ENCODE measurements around the gene BMPER. TPM values are rescaled to one million over a fixed set of nuclear protein-coding genes. Genes with fewer than 3 reads are reported as not detected.

Gene BMPER
- total and polyA plus RNA-seq, 10 of the 15 experiments (the other 5 are each of a cell fraction or from before 2014, with no cell fraction given), result 0.02 to 0.08 TPM; not detected in 8

- ChIA-PET SMC1A (ENCODE audit: uncharacterized antibody, unreplicated experiment) (no interaction called here), CTCF (interaction anchor here (0.6 to 1.9 kb wide), 4 partner anchors 9 to 13 kb away, joined by 3 to 7 read pairs (median 4); no protein-coding TSS in a partner anchor), POLR2A (no interaction called here), RAD21 (ENCODE audit: unreplicated experiment) (no interaction called here)
- Histone ChIP-seq H3K79me2 (ENCODE audit: control insufficient read depth, insufficient read depth, low read length) (no peaks in the 10 kb centered on the region), H4K20me1 (ENCODE audit: control insufficient read depth, insufficient read depth) (no peaks in the 10 kb centered on the region), H3K4me1 (ENCODE audit: control insufficient read depth, insufficient read depth, low read length) (no peaks in the 10 kb centered on the region), H3K4me2 (ENCODE audit: control insufficient read depth, insufficient read depth) (no peak overlapping the region), H3K27me3 (replicated peaks in 1 of 2; ENCODE audit: control insufficient read depth in 2 of 2, insufficient read depth in 2 of 2, low read length in 1 of 2) (no peaks in the 10 kb centered on the region), H3K36me3 (ENCODE audit: control insufficient read depth in 2 of 2, insufficient read depth in 2 of 2, low read length in 1 of 2) (no peaks in the 10 kb centered on the region), H3K27ac (ENCODE audit: control insufficient read depth, insufficient read depth) (no peak overlapping the region), H3K4me3 (no peak overlapping the region), H3K9ac (ENCODE audit: control insufficient read depth, insufficient read depth, low read length) (no peak overlapping the region), H3K9me3 (replicated peaks; ENCODE audit: control insufficient read depth, insufficient read depth, low read length) (no peaks in the 10 kb centered on the region), H2AFZ (ENCODE audit: control insufficient read depth, low read depth, low read length) (no peak overlapping the region)
- no TSS peak for BruUV-seq (replicated peaks)
- in situ Hi-C loops (cut with MboI), result no loop called here
- 0% methylated on average over 1 of the region's 1 CpG for WGBS (ENCODE audit: insufficient coverage, insufficient replicate concordance, low lambda C conversion rate, missing lambda C conversion rate)
- intact Hi-C loops (cut with micrococcal nuclease; ENCODE audit: unreplicated experiment), result no loop called here
- FAIRE-seq, result no peak
- no peak for DNase-seq (ENCODE audit: low read depth, low spot score)
- TF ChIP-seq SMAD5 (IDR thresholded peaks at IDR 0.05; ENCODE audit: low read depth) (no peak), GATAD2B (conservative IDR thresholded peaks at IDR 0.05; ENCODE audit: low read depth) (no peak), PML (IDR thresholded peaks at IDR 0.05; ENCODE audit: low read length) (no peak), RCOR1 (conservative IDR thresholded peaks at IDR 0.05; ENCODE audit: low read depth, low read length) (no peak), ZNF384 (IDR thresholded peaks at IDR 0.05; ENCODE audit: borderline replicate concordance, low read depth, low read length) (no peak), RFX5 (IDR thresholded peaks at IDR 0.05; ENCODE audit: low read depth, low read length) (no peak)
- no peak for ATAC-seq
Observed at GRCh38 chr7:34145603-34146002, 240.3 kb downstream of the BMPER start.

DNA sequence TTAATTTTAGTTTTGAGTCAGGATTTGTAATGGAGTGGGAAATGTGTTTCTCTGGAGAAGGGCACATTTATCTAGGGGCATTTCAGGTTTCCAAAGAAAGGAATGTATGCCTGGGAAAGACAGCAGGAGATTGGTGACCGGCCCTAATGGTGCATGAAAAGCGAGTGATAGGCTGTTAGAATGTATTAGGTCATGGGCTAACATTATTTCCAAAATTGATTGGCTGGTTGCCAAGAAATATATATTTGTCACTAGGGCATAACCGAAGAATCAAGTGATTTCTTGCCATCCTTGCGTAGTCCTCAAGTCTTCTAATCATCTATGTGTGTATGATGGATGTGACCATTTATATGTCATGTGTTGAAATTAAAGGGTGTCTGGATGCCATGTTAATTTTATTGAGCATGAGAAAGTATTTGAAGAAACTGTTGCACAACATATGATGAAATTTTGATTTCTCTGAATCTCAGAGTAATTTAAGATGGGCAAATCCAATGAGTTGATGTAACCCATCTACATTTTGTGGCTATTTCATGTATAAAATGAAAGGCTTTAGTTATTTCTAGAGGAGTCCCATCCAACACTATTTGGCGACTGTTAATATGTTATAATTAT lies 248.4 kb downstream of the BMPER start:
- ATAC-seq (no peak), DNase-seq (ENCODE audit: low read depth, low spot score) (no peak), FAIRE-seq (no peak)
- WGBS (ENCODE audit: insufficient coverage, insufficient replicate concordance, low lambda C conversion rate, missing lambda C conversion rate), result 21% methylated on average over 5 of the region's 5 CpGs
- intact Hi-C loops (cut with micrococcal nuclease; ENCODE audit: unreplicated experiment) (no loop called here), in situ Hi-C loops (cut with MboI) (no loop called here)
- POLR2A ChIA-PET, result no interaction called here
- RAD21 ChIA-PET (ENCODE audit: unreplicated experiment), result no interaction called here
- no peak overlapping the region for H3K4me2 ChIP-seq (ENCODE audit: control insufficient read depth, insufficient read depth)
- H4K20me1 ChIP-seq (ENCODE audit: control insufficient read depth, insufficient read depth), result no peaks in the 10 kb centered on the region
- H3K79me2 ChIP-seq (ENCODE audit: control insufficient read depth, insufficient read depth, low read length), result no peaks in the 10 kb centered on the region
- BruUV-seq (replicated peaks), result no TSS peak
- CTCF ChIA-PET, result no interaction called here
- H3K36me3 ChIP-seq (ENCODE audit: control insufficient read depth in 2 of 2, insufficient read depth in 2 of 2, low read length in 1 of 2), result no peaks in the 10 kb centered on the region
- no peaks in the 10 kb centered on the region for H3K4me1 ChIP-seq (ENCODE audit: control insufficient read depth, insufficient read depth, low read length)
- SMC1A ChIA-PET (ENCODE audit: uncharacterized antibody, unreplicated experiment), result no interaction called here
- H3K9me3 ChIP-seq (replicated peaks; ENCODE audit: control insufficient read depth, insufficient read depth, low read length), result no peaks in the 10 kb centered on the region
- H3K27me3 ChIP-seq (replicated peaks in 1 of 2; ENCODE audit: control insufficient read depth in 2 of 2, insufficient read depth in 2 of 2, low read length in 1 of 2), result no peaks in the 10 kb centered on the region
- H2AFZ ChIP-seq (ENCODE audit: control insufficient read depth, low read depth, low read length), result no peak overlapping the region
- no peak overlapping the region for H3K4me3 ChIP-seq
- H3K9ac ChIP-seq (ENCODE audit: control insufficient read depth, insufficient read depth, low read length), result no peak overlapping the region
- H3K27ac ChIP-seq (ENCODE audit: control insufficient read depth, insufficient read depth), result no peak overlapping the region
- TF ChIP-seq SP1 (IDR thresholded peaks at IDR 0.05; ENCODE audit: low read depth, low read length) (no peak), KLF5 (IDR thresholded peaks at IDR 0.05; ENCODE audit: partially characterized antibody) (no peak), BCL11A (IDR thresholded peaks at IDR 0.05; ENCODE audit: low read depth, low read length) (no peak), HSF1 (IDR thresholded peaks at IDR 0.05; ENCODE audit: low read depth, low read length) (no peak), NBN (IDR thresholded peaks at IDR 0.05) (no peak), POLR2A (IDR thresholded peaks at IDR 0.05; ENCODE audit: low read depth, low read length) (no peak)
- TF ChIP-seq, protein P1, sequence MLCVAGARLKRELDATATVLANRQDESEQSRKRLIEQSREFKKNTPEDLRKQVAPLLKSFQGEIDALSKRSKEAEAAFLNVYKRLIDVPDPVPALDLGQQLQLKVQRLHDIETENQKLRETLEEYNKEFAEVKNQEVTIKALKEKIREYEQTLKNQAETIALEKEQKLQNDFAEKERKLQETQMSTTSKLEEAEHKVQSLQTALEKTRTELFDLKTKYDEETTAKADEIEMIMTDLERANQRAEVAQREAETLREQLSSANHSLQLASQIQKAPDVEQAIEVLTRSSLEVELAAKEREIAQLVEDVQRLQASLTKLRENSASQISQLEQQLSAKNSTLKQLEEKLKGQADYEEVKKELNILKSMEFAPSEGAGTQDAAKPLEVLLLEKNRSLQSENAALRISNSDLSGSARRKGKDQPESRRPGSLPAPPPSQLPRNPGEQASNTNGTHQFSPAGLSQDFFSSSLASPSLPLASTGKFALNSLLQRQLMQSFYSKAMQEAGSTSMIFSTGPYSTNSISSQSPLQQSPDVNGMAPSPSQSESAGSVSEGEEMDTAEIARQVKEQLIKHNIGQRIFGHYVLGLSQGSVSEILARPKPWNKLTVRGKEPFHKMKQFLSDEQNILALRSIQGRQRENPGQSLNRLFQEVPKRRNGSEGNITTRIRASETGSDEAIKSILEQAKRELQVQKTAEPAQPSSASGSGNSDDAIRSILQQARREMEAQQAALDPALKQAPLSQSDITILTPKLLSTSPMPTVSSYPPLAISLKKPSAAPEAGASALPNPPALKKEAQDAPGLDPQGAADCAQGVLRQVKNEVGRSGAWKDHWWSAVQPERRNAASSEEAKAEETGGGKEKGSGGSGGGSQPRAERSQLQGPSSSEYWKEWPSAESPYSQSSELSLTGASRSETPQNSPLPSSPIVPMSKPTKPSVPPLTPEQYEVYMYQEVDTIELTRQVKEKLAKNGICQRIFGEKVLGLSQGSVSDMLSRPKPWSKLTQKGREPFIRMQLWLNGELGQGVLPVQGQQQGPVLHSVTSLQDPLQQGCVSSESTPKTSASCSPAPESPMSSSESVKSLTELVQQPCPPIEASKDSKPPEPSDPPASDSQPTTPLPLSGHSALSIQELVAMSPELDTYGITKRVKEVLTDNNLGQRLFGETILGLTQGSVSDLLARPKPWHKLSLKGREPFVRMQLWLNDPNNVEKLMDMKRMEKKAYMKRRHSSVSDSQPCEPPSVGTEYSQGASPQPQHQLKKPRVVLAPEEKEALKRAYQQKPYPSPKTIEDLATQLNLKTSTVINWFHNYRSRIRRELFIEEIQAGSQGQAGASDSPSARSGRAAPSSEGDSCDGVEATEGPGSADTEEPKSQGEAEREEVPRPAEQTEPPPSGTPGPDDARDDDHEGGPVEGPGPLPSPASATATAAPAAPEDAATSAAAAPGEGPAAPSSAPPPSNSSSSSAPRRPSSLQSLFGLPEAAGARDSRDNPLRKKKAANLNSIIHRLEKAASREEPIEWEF (IDR thresholded peaks at IDR 0.05; ENCODE audit: insufficient replicate concordance, low read depth, low read length), result no peak
